ENCODE measurements around the gene DCHS1.
A peak's percentile ranks its signal among the peaks of the same experiment; 100 is the strongest.
"Not testable (repeated sequence)": the region's sequence is repeated elsewhere in the genome, so short reads cannot be mapped to it uniquely, and the experiment has no call there.

The DCHS1 gene, protein sequence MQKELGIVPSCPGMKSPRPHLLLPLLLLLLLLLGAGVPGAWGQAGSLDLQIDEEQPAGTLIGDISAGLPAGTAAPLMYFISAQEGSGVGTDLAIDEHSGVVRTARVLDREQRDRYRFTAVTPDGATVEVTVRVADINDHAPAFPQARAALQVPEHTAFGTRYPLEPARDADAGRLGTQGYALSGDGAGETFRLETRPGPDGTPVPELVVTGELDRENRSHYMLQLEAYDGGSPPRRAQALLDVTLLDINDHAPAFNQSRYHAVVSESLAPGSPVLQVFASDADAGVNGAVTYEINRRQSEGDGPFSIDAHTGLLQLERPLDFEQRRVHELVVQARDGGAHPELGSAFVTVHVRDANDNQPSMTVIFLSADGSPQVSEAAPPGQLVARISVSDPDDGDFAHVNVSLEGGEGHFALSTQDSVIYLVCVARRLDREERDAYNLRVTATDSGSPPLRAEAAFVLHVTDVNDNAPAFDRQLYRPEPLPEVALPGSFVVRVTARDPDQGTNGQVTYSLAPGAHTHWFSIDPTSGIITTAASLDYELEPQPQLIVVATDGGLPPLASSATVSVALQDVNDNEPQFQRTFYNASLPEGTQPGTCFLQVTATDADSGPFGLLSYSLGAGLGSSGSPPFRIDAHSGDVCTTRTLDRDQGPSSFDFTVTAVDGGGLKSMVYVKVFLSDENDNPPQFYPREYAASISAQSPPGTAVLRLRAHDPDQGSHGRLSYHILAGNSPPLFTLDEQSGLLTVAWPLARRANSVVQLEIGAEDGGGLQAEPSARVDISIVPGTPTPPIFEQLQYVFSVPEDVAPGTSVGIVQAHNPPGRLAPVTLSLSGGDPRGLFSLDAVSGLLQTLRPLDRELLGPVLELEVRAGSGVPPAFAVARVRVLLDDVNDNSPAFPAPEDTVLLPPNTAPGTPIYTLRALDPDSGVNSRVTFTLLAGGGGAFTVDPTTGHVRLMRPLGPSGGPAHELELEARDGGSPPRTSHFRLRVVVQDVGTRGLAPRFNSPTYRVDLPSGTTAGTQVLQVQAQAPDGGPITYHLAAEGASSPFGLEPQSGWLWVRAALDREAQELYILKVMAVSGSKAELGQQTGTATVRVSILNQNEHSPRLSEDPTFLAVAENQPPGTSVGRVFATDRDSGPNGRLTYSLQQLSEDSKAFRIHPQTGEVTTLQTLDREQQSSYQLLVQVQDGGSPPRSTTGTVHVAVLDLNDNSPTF (N-terminal part only)

GRCh38 chr11:6655790-6656583 is at the start of gene DCHS1:
Gene DCHS1, minus strand, starts transcription at chr11:6655809. Its CDS starts 14,196 bp downstream, at chr11:6641613.
- DNase-seq = no peak

GRCh38 chr11:6703247-6704063 is 47.8 kb upstream of the DCHS1 start:
- DNase-seq = peak; percentile 92

GRCh38 chr11:6701955-6702354 is 46.3 kb upstream of the DCHS1 start:
- DNase-seq = not testable (repeated sequence)

DNA sequence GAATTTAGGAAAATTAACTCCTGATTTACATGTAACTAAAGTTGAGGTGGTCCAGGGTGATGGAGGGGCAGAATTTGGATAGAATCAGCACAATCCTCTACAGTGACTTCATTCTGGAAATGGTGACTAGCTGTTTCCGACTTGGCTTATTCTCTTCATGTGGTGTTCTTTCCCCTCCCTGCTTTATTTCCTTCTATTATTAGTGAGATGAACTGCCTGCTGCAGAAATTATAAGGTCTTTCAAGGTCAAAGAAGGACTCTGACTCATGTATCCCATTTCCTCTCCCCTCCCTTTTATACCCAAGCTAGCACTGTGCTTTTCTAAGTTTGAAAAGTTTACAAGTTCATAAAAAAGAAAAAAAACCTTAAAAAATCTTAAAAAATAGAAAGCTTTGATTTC is 39.8 kb upstream of the DCHS1 start:
- peak; percentile 37 for DNase-seq

GRCh38 chr11:6694229-6694535 is 38.6 kb upstream of the DCHS1 start:
- no peak for DNase-seq

DNA sequence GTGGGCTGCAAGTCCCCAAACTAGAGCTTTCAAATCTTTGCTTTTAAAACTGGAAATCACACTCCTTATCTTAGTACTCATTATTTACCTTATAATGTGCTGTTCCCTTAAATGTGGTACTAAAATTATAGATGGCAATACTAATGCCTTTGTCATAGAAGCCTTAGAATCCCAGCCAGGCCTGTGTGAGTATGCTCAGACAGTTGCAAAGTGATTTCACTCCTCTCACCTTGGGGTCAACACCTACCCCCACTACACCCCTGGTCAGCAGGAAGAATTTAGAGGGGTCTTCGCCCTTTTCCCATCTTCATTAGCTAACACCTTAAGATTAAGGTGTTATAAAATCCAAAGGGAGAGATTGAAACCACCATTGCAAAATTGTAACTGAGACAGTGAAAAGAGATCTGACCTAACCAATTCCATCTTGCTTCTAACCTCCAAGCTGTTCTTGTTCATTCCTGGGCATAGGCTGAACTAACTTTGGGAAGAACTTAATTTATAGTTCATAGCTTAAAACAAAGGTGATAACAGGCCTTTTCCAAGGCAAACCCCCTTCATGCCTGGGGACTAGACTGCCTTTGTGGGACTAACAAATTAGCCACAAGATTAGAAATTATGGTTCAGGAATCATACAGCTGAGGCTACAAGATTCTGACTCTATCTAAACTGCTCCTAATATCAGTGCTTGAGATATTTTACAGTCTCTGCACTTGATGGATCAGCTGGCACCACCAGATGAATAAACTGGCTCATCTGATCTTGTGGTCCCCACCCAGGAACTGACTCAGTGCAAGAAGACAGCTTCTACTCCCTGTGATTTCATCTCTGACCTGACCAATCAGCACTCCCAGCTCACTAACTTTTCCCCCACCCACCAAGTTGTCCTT is 38.0 kb upstream of the DCHS1 start:
- DNase-seq = peak; percentile 94

DNA sequence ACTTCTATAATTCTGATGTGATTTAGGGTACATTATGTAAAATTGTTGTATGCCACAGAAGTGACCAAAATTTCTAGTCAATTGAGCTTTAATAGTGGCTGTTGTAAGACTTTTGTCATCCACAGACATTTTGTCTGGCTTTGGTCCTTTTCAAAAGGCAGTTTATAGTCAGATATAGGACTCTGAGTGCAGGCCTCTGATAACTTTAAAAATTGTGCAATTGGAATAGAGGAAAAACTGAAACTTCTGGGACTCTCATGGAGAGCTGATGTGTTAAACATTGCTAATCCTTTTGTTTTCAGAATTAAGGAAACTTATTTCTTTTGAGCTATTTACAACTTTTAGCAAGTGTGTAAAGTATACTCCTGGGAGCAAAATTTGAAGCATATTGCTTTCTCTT is 36.5 kb upstream of the DCHS1 start:
- peak; percentile 32 for DNase-seq

GRCh38 chr11:6690431-6691132 is 35.0 kb upstream of the DCHS1 start:
- DNase-seq = not testable (repeated sequence)

GRCh38 chr11:6687876-6688275 is 32.3 kb upstream of the DCHS1 start:
- no peak for DNase-seq

DNA sequence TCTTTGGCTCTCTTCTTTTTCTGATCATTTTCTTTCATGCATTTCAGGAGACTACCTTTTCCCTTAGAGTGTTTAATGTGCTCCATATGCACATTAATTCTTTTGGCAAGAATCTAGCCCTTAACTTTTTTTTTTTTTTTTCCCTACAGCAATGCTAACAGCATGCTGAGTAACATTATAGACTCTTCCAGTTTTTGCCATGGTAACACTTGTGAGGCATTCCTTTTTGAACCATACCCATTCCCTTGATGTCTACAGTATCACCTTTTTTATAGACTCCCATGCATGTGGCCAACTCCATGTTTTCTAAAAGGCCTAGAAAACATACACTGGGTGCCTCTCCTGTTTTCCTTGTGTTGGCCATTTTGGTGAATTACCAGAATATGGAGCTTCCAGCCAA is 30.4 kb upstream of the DCHS1 start:
- DNase-seq = no peak

DNA sequence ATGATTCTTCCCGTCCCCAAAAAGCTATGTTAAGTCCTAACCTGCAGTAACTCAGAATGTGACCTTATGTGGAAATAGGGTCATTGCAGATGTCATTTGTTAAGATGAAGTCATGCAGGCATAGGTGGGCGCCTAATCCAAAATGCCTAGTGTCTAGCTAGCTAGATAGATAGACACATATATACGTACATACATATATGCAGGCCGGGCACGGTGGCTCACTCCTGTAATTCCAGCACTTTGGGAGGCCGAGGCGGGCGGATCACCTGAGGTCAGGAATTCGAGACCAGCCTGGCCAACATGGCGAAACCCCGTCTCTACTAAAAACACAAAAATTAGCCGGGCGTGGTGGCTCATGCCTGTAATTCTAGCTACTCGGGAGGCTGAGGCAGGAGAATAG is 28.5 kb upstream of the DCHS1 start:
- peak; percentile 17 for DNase-seq

- peak; percentile 100 for DNase-seq
These were observed 27.6 kb upstream of the DCHS1 start, which contains the start of gene MRPL17 for GRCh38 chr11:6682936-6683861. Gene MRPL17, minus strand, starts transcription at chr11:6683340. Its CDS starts 44 bp downstream, at chr11:6683296.

- DNase-seq = no peak
These were observed 27.0 kb upstream of the DCHS1 start for GRCh38 chr11:6682591-6682935.

DNA sequence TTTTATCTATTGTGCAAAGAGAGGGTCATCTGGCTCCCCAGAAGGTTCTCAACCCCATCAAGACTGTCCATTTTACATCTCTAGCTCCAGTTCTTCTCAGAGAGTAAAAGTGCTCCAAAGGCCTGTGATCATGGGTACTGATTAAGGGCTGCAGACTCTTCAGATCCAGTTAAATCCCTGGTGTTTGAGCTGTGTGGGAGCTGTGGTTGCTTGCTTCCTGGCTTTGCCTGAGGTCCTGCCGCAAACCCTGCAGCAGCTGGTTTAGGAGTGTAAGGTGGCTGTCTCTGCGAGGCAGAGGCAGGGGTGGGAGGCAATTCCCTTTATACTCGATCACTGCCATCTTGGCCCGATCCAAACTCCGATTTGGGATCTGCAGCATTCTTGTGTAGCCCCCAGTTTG is 26.3 kb upstream of the DCHS1 start:
- DNase-seq = no peak

DNA sequence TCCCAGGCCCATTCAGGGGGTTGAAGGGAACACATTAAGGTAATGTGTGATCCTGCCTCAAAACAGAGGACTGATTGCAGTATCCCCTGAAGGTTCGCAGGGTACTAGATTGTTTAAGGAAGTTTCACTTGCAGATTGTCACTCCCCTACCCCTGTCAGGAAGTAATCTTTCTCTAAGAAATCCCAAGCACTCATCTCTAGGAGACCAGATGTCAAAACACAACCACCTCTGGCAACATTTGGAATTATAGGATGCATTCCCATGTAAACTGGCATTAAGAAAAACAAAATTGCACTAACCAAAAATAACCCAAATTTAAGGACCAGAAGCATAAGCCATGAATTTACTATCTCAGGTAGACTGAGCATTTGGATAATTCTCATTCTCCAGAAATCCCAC is 25.9 kb upstream of the DCHS1 start:
- no peak for DNase-seq

- DNase-seq = no peak
These were observed 21.4 kb upstream of the DCHS1 start for GRCh38 chr11:6677018-6677417.

GRCh38 chr11:6674862-6675261 is 19.3 kb upstream of the DCHS1 start:
- DNase-seq = no peak

GRCh38 chr11:6674219-6674597 is 18.6 kb upstream of the DCHS1 start:
- no peak for DNase-seq
